HepG2 (cell line): Measurements from ENCODE around the gene VPS25. TPM values are rescaled to one million over a fixed set of nuclear protein-coding genes. Genes with fewer than 3 reads are reported as not detected.
A peak's percentile ranks its signal among the peaks of the same experiment; 100 is the strongest.

ENCODE experiments used
- ETV6 ChIP-seq: sonication (generic); formaldehyde crosslinking; conservative IDR thresholded peaks from 2 replicates; pipeline ENCODE4 v1.4.0; 2020; ENCODE audit warnings: missing genetic modification reagents
- HNRNPLL ChIP-seq: fragments of 200-400 bp; formaldehyde crosslinking; IDR thresholded peaks from 2 replicates; pipeline ENCODE4 v1.6.1; 2017; ENCODE audit warnings: mild to moderate bottlenecking, low read depth, low read length; ENCODE audit not compliant: poor library complexity, severe bottlenecking
- HOXA3 ChIP-seq: sonication (generic); formaldehyde crosslinking; IDR thresholded peaks from 2 replicates; pipeline ENCODE4 v1.5.0; 2020; ENCODE audit warnings: missing genetic modification reagents
- HOXA5 ChIP-seq: sonication (generic); formaldehyde crosslinking; IDR thresholded peaks from 2 replicates; pipeline ENCODE4 v1.4.0; 2020; ENCODE audit warnings: missing genetic modification reagents
- IKZF4 ChIP-seq: sonication (generic); formaldehyde crosslinking; IDR thresholded peaks from 2 replicates; pipeline ENCODE4 v1.5.1; 2020; ENCODE audit warnings: borderline replicate concordance, mild to moderate bottlenecking, low read depth, missing genetic modification reagents; ENCODE audit errors: not compliant biosample characterization
- MBNL3 ChIP-seq: fragments of 250-450 bp; sonication (Bioruptor Pico); conservative IDR thresholded peaks from 2 replicates; pipeline ENCODE4 v1.8.0; 2022; ENCODE audit warnings: mild to moderate bottlenecking, inconsistent platforms
- NR2C2 ChIP-seq: sonication (generic); formaldehyde crosslinking; IDR thresholded peaks from 2 replicates; pipeline ENCODE4 v1.4.0; 2020; ENCODE audit warnings: missing genetic modification reagents, mild to moderate bottlenecking, moderate library complexity, borderline replicate concordance
- SNAPC2 ChIP-seq: sonication (generic); formaldehyde crosslinking; IDR thresholded peaks from 2 replicates; pipeline ENCODE4 v1.8.1; 2022; ENCODE audit warnings: mild to moderate bottlenecking, missing genetic modification reagents
- ZNF563 ChIP-seq: sonication (generic); formaldehyde crosslinking; IDR thresholded peaks from 2 replicates; pipeline ENCODE4 v1.8.0; 2022; ENCODE audit warnings: mild to moderate bottlenecking, moderate library complexity, missing genetic modification reagents
- ZNF660 ChIP-seq: sonication (generic); formaldehyde crosslinking; IDR thresholded peaks from 2 replicates; pipeline ENCODE4 v1.5.1; 2020; ENCODE audit warnings: mild to moderate bottlenecking, low read depth, missing genetic modification reagents, borderline replicate concordance
- ZNF773 ChIP-seq: sonication (generic); formaldehyde crosslinking; IDR thresholded peaks from 2 replicates; pipeline ENCODE4 v1.4.0; 2020; ENCODE audit warnings: missing genetic modification reagents, borderline replicate concordance
- ZSCAN12 ChIP-seq: sonication (generic); formaldehyde crosslinking; IDR thresholded peaks from 2 replicates; pipeline ENCODE4 v1.9.0; 2021; ENCODE audit warnings: mild to moderate bottlenecking, missing genetic modification reagents
- polyA plus RNA-seq, 8 experiments: library from polyadenylated mRNA; depleted of rRNA in 3 of 8; stranded (reverse) in 7 of 8; unstranded in 1 of 8; fragments of >200 nt; fragmentation: Illumina TruSeq in 4 of 8; extraction: Trizol in 4 of 8; gene quantifications; 2 replicates each; pipeline versions ENCODE4 v1.2.1 to v1.2.3, GENCODE V29; 2011 to 2016; ENCODE audit warnings: low read depth in 4 of 8, missing spikeins in 1 of 8, mixed read lengths in 1 of 8; ENCODE audit not compliant: insufficient read depth in 1 of 8
- total RNA-seq, 5 experiments: library from RNA; depleted of rRNA; stranded (reverse); fragments of >200 nt; fragmentation: Illumina TruSeq; extraction: Trizol; gene quantifications; 2 replicates each; pipeline ENCODE4 v1.2.3, GENCODE V29; 2016; ENCODE audit warnings: low read depth in 1 of 5
- TF ChIP-seq, protein P1 (sequence below): sonication (generic); formaldehyde crosslinking; IDR thresholded peaks from 2 replicates; pipeline ENCODE4 v1.5.0; 2020; ENCODE audit warnings: mild to moderate bottlenecking, missing genetic modification reagents, borderline replicate concordance
- TF ChIP-seq, protein P2 (sequence below): sonication (generic); formaldehyde crosslinking; IDR thresholded peaks from 2 replicates; pipeline ENCODE4 v1.5.0; 2020; ENCODE audit warnings: mild to moderate bottlenecking, missing genetic modification reagents
- TF ChIP-seq, protein P3 (sequence below): conservative IDR thresholded peaks from 2 replicates; pipeline ENCODE4 v1.6.1; 2018; ENCODE audit warnings: missing genetic modification reagents
- TF ChIP-seq, protein P4 (sequence below): sonication (generic); formaldehyde crosslinking; IDR thresholded peaks from 2 replicates; pipeline ENCODE4 v1.5.0; 2020; ENCODE audit warnings: missing genetic modification reagents, mild to moderate bottlenecking, borderline replicate concordance
- TF ChIP-seq, protein P5 (sequence below): IDR thresholded peaks from 2 replicates; pipeline ENCODE4 v1.6.1; 2016
- TF ChIP-seq, protein P6 (sequence below): sonication (generic); formaldehyde crosslinking; IDR thresholded peaks from 2 replicates; pipeline ENCODE4 v1.5.1; 2020; ENCODE audit warnings: missing genetic modification reagents, mild to moderate bottlenecking, borderline replicate concordance

The VPS25 gene
- total and polyA plus RNA-seq, 2 of the 13 experiments (the other 11 are each of a cell fraction or from before 2014, with no cell fraction given): 161 to 249 TPM

DNA sequence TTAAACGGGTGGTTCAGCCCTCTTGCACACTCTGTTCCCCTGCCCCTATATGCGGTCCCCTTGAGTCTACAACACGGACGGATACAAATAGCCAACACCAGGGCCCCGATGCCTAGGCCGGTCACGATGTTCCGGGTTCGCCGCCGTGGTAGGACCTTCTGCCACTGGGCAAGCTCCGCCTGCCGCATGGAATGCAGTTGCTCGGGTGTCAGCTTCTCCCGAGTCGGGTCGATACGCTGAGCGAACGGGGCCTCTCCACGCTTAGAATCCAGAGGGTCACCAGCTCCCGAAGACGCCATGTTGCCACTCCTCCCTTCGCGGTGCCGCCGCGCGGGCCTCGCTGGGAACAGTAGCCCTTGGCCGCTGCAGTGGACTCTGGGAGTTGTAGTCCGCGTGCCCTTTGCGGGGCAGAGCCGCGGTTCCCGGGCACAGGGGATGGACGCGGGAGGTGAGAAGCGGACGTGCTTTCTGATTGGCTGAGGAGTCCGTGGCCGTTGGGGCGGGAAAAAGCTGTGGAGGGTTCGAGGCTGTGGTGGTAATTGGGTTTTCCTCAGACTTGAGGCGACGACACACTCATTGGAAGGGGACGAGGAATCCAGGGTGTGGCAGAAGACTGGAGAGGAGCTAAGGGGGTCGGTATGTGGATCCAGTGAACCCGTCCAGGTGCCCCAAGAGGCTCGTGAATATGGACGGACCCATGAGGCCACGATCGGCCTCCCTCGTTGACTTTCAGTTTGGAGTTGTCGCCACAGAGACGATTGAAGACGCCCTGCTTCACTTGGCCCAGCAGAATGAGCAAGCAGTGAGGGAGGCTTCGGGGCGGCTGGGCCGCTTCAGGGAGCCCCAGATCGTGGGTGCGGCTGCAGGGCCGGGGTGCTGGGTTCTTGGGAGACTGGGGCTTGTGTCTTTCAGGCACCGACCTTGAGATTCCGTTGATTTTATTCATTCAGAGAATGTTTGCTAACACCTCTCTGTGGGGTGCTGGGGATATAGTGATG lies 25.4 kb downstream of the VPS25 start, which contains the start of the genes CNTD1 and COA3 (continued):
- peak; percentile 87 for TF ChIP-seq ZNF563 (CRISPR knock-in tag)
- TF ChIP-seq, protein P1, sequence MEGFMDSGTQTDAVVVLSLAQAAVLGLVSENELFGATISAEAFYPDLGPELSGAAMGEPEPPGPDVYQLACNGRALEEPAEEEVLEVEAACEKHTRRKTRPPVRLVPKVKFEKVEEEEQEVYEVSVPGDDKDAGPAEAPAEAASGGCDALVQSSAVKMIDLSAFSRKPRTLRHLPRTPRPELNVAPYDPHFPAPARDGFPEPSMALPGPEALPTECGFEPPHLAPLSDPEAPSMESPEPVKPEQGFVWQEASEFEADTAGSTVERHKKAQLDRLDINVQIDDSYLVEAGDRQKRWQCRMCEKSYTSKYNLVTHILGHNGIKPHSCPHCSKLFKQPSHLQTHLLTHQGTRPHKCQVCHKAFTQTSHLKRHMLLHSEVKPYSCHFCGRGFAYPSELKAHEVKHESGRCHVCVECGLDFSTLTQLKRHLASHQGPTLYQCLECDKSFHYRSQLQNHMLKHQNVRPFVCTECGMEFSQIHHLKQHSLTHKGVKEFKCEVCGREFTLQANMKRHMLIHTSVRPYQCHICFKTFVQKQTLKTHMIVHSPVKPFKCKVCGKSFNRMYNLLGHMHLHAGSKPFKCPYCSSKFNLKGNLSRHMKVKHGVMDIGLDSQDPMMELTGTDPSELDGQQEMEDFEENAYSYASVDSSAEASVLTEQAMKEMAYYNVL (CRISPR knock-in tag): peak; percentile 65; the same call in 1 of the 2 replicates
- TF ChIP-seq ETV6: 0 out of 2 replicates have a peak, but pooled peaks have one; percentile 44
- TF ChIP-seq, protein P2, sequence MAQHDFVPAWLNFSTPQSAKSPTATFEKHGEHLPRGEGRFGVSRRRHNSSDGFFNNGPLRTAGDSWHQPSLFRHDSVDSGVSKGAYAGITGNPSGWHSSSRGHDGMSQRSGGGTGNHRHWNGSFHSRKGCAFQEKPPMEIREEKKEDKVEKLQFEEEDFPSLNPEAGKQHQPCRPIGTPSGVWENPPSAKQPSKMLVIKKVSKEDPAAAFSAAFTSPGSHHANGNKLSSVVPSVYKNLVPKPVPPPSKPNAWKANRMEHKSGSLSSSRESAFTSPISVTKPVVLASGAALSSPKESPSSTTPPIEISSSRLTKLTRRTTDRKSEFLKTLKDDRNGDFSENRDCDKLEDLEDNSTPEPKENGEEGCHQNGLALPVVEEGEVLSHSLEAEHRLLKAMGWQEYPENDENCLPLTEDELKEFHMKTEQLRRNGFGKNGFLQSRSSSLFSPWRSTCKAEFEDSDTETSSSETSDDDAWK (CRISPR knock-in tag): no peak
- no peak; the same call in 1 of the 2 replicates for TF ChIP-seq ZNF773 (CRISPR knock-in tag)
- TF ChIP-seq, protein P3, sequence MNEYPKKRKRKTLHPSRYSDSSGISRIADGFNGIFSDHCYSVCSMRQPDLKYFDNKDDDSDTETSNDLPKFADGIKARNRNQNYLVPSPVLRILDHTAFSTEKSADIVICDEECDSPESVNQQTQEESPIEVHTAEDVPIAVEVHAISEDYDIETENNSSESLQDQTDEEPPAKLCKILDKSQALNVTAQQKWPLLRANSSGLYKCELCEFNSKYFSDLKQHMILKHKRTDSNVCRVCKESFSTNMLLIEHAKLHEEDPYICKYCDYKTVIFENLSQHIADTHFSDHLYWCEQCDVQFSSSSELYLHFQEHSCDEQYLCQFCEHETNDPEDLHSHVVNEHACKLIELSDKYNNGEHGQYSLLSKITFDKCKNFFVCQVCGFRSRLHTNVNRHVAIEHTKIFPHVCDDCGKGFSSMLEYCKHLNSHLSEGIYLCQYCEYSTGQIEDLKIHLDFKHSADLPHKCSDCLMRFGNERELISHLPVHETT: no peak; the same call in 1 of the 2 replicates
- peak; percentile 94 for TF ChIP-seq IKZF4 (CRISPR knock-in tag)
- peak; percentile 97 for TF ChIP-seq HOXA3 (CRISPR knock-in tag)
- TF ChIP-seq, protein P4, sequence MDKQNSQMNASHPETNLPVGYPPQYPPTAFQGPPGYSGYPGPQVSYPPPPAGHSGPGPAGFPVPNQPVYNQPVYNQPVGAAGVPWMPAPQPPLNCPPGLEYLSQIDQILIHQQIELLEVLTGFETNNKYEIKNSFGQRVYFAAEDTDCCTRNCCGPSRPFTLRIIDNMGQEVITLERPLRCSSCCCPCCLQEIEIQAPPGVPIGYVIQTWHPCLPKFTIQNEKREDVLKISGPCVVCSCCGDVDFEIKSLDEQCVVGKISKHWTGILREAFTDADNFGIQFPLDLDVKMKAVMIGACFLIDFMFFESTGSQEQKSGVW (CRISPR knock-in tag): peak; percentile 86; the same call in 1 of the 2 replicates
- TF ChIP-seq ZSCAN12: no peak
- TF ChIP-seq HOXA5 (CRISPR knock-in tag): peak; percentile 75
- TF ChIP-seq SNAPC2 (CRISPR knock-in tag): peak; percentile 79; the same call in 1 of the 2 replicates
- TF ChIP-seq HNRNPLL: peak; percentile 75
- no peak for TF ChIP-seq MBNL3 (CRISPR knock-in tag)
- peak; percentile 95 for TF ChIP-seq NR2C2 (CRISPR knock-in tag)
- TF ChIP-seq, protein P5, sequence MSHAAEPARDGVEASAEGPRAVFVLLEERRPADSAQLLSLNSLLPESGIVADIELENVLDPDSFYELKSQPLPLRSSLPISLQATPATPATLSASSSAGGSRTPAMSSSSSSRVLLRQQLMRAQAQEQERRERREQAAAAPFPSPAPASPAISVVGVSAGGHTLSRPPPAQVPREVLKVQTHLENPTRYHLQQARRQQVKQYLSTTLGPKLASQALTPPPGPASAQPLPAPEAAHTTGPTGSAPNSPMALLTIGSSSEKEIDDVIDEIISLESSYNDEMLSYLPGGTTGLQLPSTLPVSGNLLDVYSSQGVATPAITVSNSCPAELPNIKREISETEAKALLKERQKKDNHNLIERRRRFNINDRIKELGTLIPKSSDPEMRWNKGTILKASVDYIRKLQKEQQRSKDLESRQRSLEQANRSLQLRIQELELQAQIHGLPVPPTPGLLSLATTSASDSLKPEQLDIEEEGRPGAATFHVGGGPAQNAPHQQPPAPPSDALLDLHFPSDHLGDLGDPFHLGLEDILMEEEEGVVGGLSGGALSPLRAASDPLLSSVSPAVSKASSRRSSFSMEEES (CRISPR knock-in tag): no peak; the same call in none of the 2 replicates
- TF ChIP-seq, protein P6, sequence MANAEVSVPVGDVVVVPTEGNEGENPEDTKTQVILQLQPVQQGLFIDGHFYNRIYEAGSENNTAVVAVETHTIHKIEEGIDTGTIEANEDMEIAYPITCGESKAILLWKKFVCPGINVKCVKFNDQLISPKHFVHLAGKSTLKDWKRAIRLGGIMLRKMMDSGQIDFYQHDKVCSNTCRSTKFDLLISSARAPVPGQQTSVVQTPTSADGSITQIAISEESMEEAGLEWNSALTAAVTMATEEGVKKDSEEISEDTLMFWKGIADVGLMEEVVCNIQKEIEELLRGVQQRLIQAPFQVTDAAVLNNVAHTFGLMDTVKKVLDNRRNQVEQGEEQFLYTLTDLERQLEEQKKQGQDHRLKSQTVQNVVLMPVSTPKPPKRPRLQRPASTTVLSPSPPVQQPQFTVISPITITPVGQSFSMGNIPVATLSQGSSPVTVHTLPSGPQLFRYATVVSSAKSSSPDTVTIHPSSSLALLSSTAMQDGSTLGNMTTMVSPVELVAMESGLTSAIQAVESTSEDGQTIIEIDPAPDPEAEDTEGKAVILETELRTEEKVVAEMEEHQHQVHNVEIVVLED (CRISPR knock-in tag): peak; percentile 97
- TF ChIP-seq ZNF660 (CRISPR knock-in tag): 0 out of 2 replicates have a peak, but pooled peaks have one; percentile 39
